Stimulated activated CD4-positive, alpha-beta T cell treated with anti-CD3 and anti-CD28 coated beads, Interleukin-12 subunit alpha, Interleukin-12 subunit beta, amount 100 ng/mL, for 24 hours (primary cell): ENCODE measurements around the gene PDE3B.
"Not testable (repeated sequence)": the region's sequence is repeated elsewhere in the genome, so short reads cannot be mapped to it uniquely, and the experiment has no call there.

Experiments
- DNase-seq, 2 experiments: peaks; one replicate each; pipeline ENCODE4 v3.0.0-alpha.2; 2020; ENCODE audit warnings: low read depth in 2 of 2

Gene PDE3B

DNA sequence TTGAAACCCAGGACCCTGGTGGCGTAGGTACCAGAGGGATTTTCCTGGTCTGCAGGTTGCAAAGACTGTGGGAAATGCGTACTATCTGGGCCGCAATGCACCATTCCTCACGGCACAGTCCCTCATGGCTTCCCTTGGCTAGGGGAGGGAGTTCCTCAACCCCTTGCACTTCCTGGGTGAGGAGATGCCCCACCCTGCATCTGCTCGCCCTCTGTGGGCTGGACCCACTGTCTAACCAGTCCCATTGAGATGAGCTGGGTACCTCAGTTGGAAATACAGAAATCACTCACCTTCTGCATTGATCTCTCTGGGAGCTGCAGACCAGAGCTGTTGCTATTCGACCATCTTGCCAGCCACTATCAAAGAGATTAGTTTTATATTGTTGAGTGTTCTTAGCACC lies 100.1 kb downstream of the PDE3B start:
- not testable (repeated sequence) for DNase-seq

DNA sequence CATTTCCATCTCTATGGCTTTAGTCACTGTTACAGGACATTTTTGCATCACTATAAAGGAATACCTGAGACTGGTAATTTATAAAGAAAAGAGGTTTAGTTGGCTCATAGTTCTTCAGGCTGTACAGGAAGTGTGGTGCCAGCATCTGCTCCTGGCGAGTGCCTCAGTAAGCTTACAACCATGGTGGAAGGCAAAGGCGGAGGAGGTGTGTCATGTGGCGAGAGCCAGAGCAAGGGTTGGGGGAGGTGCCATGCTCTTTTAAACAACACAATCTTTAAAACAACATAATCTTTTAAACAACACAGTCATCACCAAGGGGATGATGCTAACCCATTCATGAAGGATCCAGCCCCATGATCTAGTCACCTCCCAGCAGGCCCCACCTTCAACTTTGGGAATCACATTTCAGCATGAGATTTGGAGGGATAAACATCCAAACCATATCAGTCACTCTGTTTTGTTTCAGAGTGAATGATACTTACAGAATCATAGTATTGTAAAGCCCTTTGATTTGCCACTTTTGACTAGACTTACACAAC lies 103.3 kb downstream of the PDE3B start:
- no peak for DNase-seq

DNA sequence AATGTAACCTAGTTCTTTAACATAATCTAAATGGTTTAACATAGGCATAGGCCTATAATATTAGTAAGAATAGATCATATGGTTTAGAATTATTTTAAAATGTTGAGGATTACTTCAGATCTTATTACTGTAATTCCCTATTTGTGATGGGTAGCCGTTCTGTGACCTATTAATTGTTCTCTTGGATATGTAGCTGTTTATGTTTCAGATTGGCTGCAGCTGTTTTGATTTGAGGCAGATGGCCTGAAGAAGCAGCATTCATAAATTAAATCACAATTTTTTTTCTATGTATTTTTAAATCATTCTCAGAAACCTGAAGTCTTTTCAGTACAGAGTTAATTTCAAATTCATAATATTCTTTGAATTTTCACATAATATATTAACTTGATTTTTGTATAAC lies 104.5 kb downstream of the PDE3B start:
- no peak for DNase-seq

DNA sequence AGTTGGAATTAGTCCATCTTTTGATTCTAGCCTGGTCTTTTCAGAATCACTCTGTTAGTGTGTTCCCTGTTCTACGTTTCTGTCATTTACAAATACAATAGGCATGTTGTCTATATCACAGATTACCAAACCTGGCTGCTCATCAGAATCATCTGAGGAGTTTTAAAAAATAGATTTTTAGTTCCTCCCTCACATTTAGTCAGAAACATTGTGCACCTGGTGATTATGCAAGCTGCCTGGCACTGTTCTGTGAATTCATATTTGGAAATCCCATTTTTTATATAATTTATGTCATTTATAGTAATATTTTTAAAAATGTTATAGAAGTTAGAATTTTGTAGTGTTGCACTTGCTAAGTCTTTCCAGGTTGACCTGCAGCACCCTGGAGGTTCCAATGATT lies 107.3 kb downstream of the PDE3B start:
- DNase-seq: no peak

DNA sequence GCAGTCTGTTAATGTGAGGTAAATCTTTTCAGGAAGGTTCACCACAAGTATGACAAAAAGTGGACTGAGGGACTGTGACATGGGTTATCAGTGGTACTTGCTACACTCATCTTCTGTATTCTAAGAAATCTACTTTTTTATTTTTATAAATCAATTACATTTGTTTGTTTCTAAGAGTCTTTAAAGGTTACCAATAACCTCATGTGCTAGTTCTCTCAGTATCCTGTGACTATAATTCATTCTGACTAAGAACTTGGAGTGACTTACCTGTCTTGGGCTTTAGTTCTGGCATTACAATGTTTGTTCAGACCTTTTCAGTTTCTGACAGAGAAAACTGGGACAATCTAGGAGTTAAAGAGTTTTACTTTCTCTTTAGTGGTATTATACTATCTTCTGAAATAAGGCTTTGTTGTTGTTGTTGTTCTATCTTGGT lies 108.4 kb downstream of the PDE3B start:
- DNase-seq: no peak

DNA sequence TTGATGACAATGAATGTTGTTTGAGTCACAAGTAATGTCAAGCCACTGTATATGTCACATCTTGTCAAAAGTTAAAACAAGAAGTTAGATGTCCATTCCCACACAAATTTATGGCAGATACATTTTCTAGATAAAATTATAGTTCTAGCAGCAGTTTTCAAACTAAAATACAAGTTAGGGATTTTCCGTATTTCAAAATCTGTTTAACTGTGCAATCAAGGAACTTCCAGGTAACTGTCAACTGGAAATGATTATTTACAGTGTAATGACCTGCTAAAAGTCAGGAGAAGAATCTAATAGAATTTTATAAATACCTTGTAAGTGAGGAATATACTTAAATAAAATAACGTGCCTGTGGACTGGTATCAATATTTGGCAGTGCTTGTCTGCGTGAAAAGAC lies 111.5 kb downstream of the PDE3B start:
- no peak for DNase-seq

DNA sequence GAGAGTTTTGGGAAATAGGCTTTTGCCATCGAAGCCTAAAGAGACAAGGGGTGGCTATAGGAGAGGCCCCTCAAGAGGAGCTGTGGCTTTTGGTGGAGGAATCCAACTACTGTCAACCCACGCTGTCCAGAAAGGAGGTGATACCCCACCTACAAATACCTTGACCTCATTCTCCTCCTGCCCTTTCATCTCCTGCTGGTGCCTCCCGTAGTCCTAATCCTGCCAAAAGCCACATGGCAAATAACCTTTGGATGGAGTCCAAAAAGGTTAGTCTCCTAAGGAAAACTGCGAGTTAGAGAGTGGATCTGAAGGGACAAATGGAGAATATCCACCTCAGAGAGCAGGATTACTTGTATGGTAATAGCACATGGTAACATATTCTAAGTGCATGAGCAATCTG lies 112.7 kb downstream of the PDE3B start:
- DNase-seq: no peak

DNA sequence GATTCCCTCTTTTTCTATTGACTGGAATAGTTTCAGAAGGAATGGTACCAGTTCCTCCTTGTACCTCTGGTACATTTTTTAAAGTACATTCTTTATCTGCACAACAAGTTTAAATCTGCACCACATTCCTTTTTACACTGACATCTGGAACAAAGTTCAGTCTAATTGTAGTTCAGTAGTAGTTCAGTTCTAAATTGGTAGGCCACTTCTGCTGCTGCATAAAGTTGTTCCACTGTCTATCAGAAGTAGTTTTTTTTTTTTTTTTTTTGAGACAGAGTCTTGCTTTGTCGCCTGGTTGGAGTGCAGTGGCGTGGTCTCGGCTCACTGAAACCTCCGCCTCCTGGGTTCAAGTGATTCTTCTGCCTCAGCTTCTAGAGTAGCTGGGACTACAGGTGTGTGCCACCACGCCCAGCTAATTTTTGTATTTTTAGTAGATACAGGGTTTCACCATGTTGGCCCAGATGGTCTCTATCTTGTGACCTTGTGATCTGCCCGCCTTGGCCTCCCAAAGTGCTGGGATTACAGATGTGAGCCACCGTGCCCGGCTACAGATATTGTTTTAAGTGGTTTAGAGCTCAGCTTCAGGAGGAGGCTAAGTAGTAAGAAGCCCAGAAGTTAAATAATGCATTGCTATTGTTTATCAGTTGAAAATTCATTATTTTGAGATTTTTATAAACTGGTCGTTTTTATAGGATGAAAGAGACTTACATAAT lies 115.9 kb downstream of the PDE3B start:
- DNase-seq: not testable (repeated sequence)

DNA sequence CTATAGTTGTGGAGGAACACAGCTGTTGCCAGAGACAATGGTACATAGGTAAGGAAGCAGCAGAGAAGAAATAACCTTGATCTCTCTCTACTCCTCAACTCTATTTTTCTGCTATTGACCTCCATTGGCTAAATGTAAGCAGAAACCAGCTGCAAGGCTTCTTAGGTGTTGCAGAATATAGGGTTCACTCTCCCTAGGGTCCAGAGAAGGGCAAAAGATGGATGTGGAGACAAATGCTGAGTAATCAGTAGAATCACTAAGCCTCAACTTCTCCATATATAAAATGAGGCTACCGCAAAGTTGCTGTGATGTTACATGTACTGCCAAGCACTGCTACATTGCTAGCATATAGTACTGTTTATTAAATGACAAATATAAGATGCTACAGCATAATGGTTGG lies 120.6 kb downstream of the PDE3B start:
- no peak for DNase-seq

DNA sequence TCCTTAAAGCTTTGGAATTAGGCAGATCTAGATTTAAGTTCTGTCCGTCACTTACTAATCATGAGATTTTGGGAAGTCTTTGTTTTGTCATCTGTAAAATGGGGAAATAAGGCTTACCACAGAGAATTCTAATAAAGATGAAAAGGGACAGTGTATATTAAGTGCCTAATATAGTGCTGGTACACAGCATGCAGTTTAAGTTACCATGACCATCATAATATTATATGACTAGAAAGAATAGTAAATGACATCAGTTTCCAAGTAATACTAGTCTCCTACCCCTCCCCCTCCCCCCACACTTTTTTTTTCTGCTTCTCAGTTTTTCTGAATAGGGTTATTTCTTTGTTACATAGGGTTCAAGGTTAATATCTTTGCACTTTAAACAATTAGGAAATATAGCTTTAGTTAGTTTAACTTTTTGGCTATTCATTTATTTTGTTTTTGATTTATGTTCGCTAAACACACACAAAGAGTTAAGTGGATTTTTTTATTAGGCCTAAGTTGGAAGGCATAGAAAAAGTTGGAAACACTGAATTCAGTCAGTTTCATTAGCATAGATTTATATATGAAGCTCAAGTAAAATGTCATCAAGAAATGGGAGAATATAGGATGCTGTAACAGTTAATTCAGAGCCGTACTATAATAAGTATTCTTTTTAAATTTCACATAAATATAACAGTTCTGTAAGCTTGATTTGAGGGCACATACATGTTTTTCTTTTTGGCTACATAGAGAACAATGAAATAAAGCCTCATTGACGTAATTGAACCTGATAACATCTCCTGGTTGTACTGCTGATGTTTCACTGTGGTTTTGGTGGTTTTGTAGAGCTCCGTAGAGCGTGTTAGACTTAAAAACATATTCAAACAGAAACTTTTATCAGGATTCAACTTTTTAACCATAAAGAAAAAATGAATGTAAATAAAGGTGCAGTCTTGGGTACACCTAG lies 121.2 kb downstream of the PDE3B start:
- DNase-seq: no peak

DNA sequence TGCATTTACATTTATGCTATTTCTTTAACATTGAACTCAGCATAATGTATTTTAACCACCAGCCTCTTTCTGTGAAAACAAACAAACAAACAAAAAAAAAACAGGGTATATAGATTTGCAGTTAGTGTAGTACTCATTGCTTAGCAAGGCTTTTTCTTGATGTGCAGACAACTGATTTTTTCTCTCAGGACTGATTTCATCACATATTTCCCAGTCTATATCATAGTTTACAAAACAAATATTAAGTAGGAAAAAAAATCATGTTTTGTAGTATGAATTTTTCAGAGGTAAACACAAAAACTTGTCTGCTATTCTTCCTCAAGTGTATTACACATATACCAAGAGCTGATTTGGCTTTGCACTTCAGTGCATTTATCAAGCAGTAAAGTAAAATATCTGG lies 123.0 kb downstream of the PDE3B start:
- DNase-seq: no peak

DNA sequence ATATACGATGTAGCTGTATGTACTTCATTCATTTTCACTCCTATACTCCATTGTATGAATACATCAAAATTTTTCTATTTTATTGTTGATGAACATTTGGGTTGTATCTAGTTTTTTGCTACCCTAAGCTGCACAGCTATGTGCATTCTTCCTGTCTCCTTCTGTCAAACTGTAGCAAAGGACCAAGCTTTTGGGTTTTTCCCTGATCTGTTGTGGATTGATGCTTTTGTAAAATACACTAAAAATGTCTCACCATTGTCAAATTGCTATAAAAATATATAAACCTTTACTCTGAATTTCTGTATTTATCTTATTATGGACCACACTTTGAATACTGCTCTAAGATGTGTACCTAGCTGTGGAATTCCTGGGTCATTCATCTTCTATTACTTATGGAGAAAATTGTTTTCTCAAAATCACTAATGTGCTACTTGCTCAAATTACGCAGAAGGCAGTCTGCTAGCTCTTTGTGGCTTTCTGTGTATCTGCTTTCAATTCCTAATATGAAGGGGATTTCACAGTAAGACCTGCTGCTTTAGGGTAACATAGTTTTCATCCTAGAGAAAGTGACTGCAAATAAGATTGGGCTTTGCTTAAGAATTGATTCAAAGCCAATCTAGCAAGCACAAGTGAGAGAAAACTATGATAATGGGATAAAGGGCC lies 125.1 kb downstream of the PDE3B start:
- DNase-seq: no peak

DNA sequence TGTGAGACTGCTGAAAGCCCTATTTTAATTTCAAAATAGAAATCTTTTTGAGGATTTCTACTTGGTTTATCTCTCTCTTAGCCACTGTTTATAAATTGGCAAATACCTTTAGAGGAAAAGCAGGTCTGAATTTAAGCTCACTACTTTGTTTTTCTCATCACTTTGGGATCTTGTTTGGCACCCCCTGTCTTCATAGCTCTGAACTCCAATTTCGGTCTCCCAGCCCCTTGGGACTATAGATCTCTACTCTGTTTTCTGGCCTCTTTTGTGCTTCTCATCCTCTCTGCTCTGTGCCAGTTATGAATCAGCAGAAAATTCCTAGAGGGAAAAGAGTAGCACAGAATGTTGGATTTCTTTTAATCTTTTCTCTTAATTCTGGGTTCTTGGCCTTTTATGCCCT lies 130.2 kb downstream of the PDE3B start:
- no peak for DNase-seq

DNA sequence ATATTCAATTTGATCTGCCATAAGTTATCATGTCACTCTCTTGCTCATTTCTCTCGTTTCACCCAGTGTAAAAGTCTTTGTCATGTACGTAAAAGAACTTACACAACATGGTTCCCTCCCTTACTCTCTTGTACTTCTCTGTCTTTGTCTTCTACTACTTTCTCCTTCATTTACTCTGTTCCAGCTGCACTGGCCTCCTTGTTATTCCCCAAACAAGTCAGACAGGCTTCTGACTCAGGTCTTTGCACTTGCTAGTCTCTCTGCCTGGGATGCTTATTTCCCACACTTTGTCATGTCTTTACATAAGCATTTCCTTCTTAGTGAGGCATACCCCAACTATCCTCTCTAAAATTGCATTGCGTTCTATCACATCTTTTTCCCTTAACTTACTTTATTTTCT lies 131.1 kb downstream of the PDE3B start:
- no peak for DNase-seq

DNA sequence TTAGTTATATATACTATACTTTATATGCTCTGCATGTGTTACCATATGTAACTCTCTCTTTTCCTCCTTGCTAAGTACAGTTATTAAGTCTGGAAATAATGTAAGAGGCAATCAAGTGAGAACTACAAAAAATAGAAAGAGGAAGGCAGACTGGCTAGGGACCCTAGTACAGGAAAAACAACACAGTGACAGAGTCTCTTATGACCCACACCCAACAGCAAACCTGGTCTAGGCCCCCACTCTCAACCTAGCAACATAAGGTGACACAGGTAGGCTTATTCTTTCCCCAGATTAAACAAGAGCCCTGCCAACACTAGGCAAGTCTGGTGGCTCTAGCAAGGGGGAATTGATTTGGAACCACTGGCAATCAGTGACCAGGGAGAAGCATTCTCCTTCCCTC lies 132.3 kb downstream of the PDE3B start:
- DNase-seq: no peak

DNA sequence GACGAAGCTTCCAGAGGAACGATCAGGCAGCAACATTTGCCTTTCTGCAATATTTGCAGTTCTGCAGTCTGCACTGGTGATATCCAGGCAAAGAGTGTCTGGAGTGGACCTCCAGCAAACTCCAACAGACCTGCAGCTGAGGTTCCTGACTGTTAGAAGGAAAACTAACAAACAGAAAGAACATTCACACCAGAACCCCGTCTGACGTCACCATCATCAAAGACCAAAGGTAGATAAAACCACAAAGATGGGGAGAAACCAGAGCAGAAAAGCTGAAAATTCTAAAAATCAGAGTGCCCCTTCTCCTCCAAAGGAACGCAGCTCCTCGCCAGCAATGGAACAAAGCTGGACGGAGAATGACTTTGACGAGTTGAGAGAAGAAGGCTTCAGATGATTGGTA lies 134.9 kb downstream of the PDE3B start:
- not testable (repeated sequence) for DNase-seq

DNA sequence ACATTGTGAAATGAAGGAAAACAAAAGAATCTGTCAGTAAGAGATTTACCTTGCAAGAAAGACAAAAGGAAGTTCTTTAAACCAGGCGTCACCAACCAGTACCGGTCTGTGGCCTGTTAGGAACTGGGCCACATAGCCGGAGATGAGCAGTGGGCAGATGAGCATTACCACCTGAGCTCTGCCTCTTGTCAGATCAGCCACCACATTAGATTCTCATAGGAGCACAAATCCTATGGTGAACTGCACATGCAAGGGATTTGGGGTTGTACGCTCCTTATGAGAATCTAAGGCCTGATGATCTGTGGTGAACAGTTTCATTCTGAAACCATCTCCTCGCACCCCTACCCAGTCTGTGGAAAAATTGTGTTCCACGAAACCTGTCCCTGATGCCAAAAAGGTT lies 140.2 kb downstream of the PDE3B start:
- DNase-seq: no peak

DNA sequence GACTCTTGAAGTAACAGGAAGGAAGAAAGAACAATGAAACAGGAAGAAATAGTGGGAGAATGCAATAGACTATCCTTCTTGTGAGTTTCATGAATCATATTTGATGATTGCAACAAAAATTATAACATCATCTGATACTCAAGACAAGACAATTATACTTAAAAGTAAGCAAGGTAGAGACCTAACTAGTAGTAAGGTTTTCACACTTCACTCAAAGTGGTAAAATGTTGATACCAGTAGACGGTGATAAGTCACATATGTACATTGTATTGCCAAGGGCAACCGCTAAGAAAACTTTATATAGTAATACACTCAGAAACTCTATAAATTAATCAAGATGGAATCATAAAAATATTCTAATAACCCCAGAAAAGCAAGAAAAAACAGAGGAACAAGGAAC lies 140.6 kb downstream of the PDE3B start:
- DNase-seq: no peak

DNA sequence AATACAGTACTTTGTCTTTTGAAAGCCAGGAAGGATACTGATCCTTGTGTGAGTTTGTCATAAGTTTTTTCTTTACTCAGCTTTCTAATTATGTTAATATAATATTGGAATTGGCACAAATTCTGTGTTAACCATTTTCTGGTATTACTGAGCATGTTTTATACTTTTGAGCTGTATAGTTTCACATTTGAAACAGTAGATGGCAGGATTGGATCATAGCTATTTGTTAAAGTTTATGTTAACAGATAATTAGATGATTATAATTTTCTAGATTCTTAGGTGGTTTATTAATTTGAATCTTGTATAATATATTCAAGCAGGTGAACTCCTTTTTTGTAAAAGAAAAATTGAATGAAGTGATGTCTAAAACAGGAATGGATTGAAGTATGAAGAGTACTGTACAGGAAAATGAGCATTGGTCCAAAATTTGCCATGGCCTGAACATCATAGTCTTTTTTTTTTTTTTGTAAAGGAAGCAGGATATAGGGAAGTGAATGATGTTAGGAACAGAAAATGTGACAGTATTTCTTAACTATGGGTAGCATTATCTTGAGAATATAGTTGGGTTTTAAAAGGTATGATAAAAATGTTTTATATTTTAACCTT lies 146.4 kb downstream of the PDE3B start:
- DNase-seq: no peak

DNA sequence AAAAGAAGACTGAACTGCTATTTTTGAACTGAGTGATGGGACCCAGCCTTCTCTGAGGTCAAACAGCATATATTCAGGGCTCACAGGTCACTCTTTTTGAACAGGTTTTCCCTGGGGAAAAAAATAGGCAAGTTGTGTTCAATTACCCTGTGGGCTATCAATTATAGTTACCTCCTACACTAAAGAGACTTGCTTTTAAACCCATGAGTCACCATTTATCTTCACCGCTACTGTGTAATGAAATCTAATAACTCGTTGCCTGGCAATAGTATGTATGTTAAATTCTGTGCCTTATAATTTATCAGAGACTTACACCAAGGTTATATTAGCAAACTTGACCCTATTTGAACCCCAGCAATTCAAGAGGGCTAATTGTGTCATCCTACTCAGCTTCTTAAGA lies 149.9 kb downstream of the PDE3B start:
- DNase-seq: no peak

DNA sequence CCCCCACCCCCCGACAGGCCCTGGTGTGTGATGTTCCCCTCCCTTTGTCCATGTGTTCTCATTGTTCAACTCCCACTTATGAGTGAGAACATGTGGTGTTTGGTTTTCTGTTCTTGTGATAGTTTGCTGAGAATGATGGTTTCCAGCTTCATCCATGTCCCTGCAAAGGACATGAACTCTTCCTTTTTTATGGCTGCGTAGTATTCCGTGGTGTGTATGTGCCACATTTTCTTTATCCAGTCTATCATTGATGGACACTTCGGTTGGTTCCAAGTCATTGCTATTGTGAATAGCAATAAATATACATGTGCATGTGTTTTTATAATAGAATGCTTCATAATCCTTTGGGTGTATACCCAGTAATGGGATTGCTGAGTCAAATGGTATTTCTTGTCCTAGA lies 152.4 kb downstream of the PDE3B start:
- not testable (repeated sequence) for DNase-seq

DNA sequence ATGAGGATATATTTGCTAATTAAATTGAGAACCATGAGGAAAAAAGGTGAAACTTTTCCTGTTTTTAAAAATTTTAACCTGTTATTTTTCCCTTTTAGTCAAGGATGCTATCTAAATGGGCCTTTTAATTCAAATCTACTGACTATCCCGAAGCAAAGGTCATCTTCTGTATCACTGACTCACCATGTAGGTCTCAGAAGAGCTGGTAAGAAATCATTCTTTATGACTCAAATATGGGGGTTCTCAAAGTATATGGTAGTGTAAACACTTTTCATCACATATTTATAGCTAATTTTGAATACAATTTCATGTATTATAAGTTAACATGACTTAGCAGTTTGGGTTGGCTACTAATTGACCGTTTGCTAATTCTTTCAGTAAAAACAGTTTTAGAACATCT lies 160.2 kb downstream of the PDE3B start:
- DNase-seq: no peak
